Upper lobe of left lung (tissue), 6 donors: ENCODE measurements around the gene ROBO1. TPM values are rescaled to one million over a fixed set of nuclear protein-coding genes. Genes with fewer than 3 reads are reported as not detected.

Experiments
- ATAC-seq, 2 donors: fragments of 200-7000 bp; cut with Tn5 transposase; one replicate each; pipeline ENCODE4 v1.9.1; 2022; ENCODE audit warnings: mild to moderate bottlenecking in 2 of 2, moderate library complexity in 2 of 2; ENCODE audit not compliant: low FRiP score in 2 of 2
- DNase-seq, 2 donors: peaks; one replicate each; pipeline ENCODE4 v3.0.0-alpha.2; 2019 to 2020
- H3K27ac ChIP-seq, 4 donors: fragments of 200-600 bp; sonication (generic); one replicate each; pipeline ENCODE4 v1.5.1; 2016 to 2019
- H3K27me3 ChIP-seq, 4 donors: fragments of 200-600 bp; sonication (generic); one replicate each; pipeline ENCODE4 v1.5.1; 2017 to 2019
- H3K36me3 ChIP-seq, 4 donors: fragments of 200-600 bp; sonication (generic); one replicate each; pipeline ENCODE4 v1.5.1; 2016 to 2019
- H3K4me1 ChIP-seq, 4 donors: fragments of 200-600 bp; sonication (generic); one replicate each; pipeline ENCODE4 v1.5.1; 2018 to 2019
- H3K4me3 ChIP-seq, 4 donors: fragments of 200-600 bp; sonication (generic); one replicate each; pipeline ENCODE4 v1.5.1; 2017 to 2019; ENCODE audit warnings: mild to moderate bottlenecking in 2 of 4, moderate library complexity in 1 of 4
- H3K9me3 ChIP-seq, 4 donors: fragments of 200-600 bp; sonication (generic); one replicate each; pipeline ENCODE4 v1.5.1; 2018 to 2019
- EP300 ChIP-seq, 4 donors: sonication (generic); formaldehyde crosslinking; IDR thresholded peaks; one replicate each; pipeline ENCODE4 v1.5.1; 2017; ENCODE audit warnings: antibody characterized with exemption in 4 of 4, control low read depth in 2 of 4
- POLR2A ChIP-seq, 4 donors: fragments of 450-650 bp; IDR thresholded peaks; one replicate each; pipeline ENCODE4 v1.5.1; 2016 to 2017; ENCODE audit warnings: antibody characterized with exemption in 4 of 4, mild to moderate bottlenecking in 2 of 4
- POLR2AphosphoS5 ChIP-seq, 2 donors: sonication (generic); formaldehyde crosslinking; IDR thresholded peaks; one replicate each; pipeline ENCODE4 v1.5.1; 2017; ENCODE audit warnings: antibody characterized with exemption in 2 of 2
- WGBS, 2 donors: methylation state at CpG; one replicate each; pipeline ENCODE4 v1.1.5; 2017 to 2018; 5-methylcytosine and 5-hydroxymethylcytosine counted together
- total RNA-seq, 6 donors: library from RNA; depleted of rRNA in 4 of 6; stranded (reverse); fragments of >200 nt in 4 of 6; gene quantifications; one replicate each; pipeline versions ENCODE4 v1.1.0 to v1.2.1, GENCODE V29; 2016 to 2021
- TF ChIP-seq, protein P1 (sequence below), 6 experiments: fragments of 450-650 bp in 4 of 6; fragments of 200-600 bp in 2 of 6; sonication (generic) in 2 of 6; IDR thresholded peaks; one replicate each; pipeline ENCODE4 v1.5.1; 2016 to 2019; ENCODE audit warnings: antibody characterized with exemption in 6 of 6
- donor health status: DM: no; HTN: no; CAD: no; lungs with moderate emphysema.
- donor health status: DM: no; HTN: yes; CAD: no; lungs with severe emphysema.

Gene ROBO1
- total RNA-seq, 6 donors from 2014 or later: 10.5 to 29.0 (median 18.0) TPM

DNA sequence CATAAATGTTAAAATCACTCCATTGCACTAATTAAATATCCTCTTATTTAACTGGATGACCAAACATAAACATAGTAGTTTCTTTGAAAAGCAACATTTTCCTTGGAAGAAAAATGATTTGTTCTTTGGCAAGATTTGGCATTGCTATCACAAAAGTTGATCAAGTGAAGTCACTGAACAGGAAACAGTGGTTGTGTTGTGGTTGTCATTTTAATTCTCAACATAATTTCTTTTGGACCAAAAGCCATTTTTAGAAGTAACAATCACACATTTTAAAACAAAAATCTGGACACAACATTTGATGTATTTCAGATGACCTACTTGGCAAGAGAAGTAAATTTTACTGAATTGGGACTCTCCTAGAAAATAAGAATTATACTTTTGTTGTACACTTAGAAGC lies 872.3 kb downstream of the ROBO1 start:
- Histone ChIP-seq H3K27ac (no peak overlapping the region), H3K9me3 (no peaks in the 10 kb centered on the region), H3K36me3 (no peaks in the 10 kb centered on the region), H3K27me3 (no peaks in the 10 kb centered on the region), H3K4me1 (no peaks in the 10 kb centered on the region), H3K4me3 (no peak overlapping the region)
- TF ChIP-seq EP300 (IDR thresholded peaks at IDR 0.05) (no peak), POLR2A (IDR thresholded peaks at IDR 0.05) (no peak)
- ATAC-seq (no peak), DNase-seq (no peak)

DNA sequence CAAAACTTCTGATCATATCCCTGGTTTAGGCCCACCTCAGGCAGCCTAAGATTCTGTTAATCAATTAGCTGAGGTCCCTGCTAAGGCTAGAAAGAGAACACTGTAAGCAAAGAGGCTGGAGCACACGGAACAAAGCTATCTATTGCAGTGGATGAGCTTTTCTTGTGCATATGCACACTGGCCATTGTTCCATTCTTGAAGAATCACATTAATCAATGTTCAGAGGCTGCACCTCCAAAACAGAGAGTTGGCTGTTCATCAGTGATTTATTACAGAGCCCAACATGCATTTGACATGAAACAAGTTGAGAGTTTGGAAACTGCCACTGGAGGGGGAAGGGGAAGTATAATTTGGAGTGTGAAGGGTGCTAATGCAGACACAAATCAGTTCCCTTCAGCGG lies 873.0 kb downstream of the ROBO1 start:
- Histone ChIP-seq H3K4me1 (no peaks in the 10 kb centered on the region), H3K27me3 (no peaks in the 10 kb centered on the region), H3K9me3 (no peaks in the 10 kb centered on the region), H3K36me3 (no peaks in the 10 kb centered on the region), H3K4me3 (no peak overlapping the region), H3K27ac (no peak overlapping the region)
- DNase-seq (no peak), ATAC-seq (no peak)
- 74% methylated on average over 2 of the region's 2 CpGs for WGBS, 2 donors
- no peak for TF ChIP-seq EP300 (IDR thresholded peaks at IDR 0.05)
- TF ChIP-seq POLR2A (IDR thresholded peaks at IDR 0.05): no peak
- TF ChIP-seq, protein P1, sequence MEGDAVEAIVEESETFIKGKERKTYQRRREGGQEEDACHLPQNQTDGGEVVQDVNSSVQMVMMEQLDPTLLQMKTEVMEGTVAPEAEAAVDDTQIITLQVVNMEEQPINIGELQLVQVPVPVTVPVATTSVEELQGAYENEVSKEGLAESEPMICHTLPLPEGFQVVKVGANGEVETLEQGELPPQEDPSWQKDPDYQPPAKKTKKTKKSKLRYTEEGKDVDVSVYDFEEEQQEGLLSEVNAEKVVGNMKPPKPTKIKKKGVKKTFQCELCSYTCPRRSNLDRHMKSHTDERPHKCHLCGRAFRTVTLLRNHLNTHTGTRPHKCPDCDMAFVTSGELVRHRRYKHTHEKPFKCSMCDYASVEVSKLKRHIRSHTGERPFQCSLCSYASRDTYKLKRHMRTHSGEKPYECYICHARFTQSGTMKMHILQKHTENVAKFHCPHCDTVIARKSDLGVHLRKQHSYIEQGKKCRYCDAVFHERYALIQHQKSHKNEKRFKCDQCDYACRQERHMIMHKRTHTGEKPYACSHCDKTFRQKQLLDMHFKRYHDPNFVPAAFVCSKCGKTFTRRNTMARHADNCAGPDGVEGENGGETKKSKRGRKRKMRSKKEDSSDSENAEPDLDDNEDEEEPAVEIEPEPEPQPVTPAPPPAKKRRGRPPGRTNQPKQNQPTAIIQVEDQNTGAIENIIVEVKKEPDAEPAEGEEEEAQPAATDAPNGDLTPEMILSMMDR (IDR thresholded peaks at IDR 0.05): no peak
- no peak for TF ChIP-seq POLR2AphosphoS5 (IDR thresholded peaks at IDR 0.05)

GRCh38 chr3:78893161-78893560 lies 874.6 kb downstream of the ROBO1 start:
- no peak for ATAC-seq
- H3K36me3 ChIP-seq: no peaks in the 10 kb centered on the region
- 86 to 90% methylated on average over 4 of the region's 4 CpGs for WGBS, 2 donors
- H3K9me3 ChIP-seq: no peaks in the 10 kb centered on the region
- DNase-seq: no peak
- no peaks in the 10 kb centered on the region for H3K27me3 ChIP-seq
- TF ChIP-seq, protein P1 (IDR thresholded peaks at IDR 0.05): no peak
- TF ChIP-seq EP300 (IDR thresholded peaks at IDR 0.05): no peak
- TF ChIP-seq POLR2A (IDR thresholded peaks at IDR 0.05): no peak
- TF ChIP-seq POLR2AphosphoS5 (IDR thresholded peaks at IDR 0.05): no peak
- no peaks in the 10 kb centered on the region for H3K4me1 ChIP-seq
- no peak overlapping the region for H3K27ac ChIP-seq
- no peak overlapping the region for H3K4me3 ChIP-seq

GRCh38 chr3:78889348-78889747 lies 878.5 kb downstream of the ROBO1 start:
- H3K36me3 ChIP-seq: no peaks in the 10 kb centered on the region
- WGBS, 2 donors: 81 to 86% methylated on average over 4 of the region's 4 CpGs
- no peaks in the 10 kb centered on the region for H3K27me3 ChIP-seq
- ATAC-seq (no peak), DNase-seq (no peak)
- no peak overlapping the region for H3K27ac ChIP-seq
- no peaks in the 10 kb centered on the region for H3K4me1 ChIP-seq
- H3K4me3 ChIP-seq: no peak overlapping the region
- no peaks in the 10 kb centered on the region for H3K9me3 ChIP-seq
- TF ChIP-seq EP300 (IDR thresholded peaks at IDR 0.05) (no peak), POLR2A (IDR thresholded peaks at IDR 0.05) (no peak), POLR2AphosphoS5 (IDR thresholded peaks at IDR 0.05) (no peak)
- TF ChIP-seq, protein P1 (IDR thresholded peaks at IDR 0.05): no peak

GRCh38 chr3:78888635-78889034 lies 879.2 kb downstream of the ROBO1 start:
- Histone ChIP-seq H3K4me1 (no peaks in the 10 kb centered on the region), H3K36me3 (no peaks in the 10 kb centered on the region), H3K27ac (no peak overlapping the region), H3K9me3 (no peaks in the 10 kb centered on the region), H3K4me3 (no peak overlapping the region), H3K27me3 (no peaks in the 10 kb centered on the region)
- TF ChIP-seq POLR2A (IDR thresholded peaks at IDR 0.05) (no peak), POLR2AphosphoS5 (IDR thresholded peaks at IDR 0.05) (no peak), EP300 (IDR thresholded peaks at IDR 0.05) (no peak)
- TF ChIP-seq, protein P1 (IDR thresholded peaks at IDR 0.05): no peak
- no peak for DNase-seq
- ATAC-seq: no peak
